Adipocyte (in vitro differentiated cells): Measurements from ENCODE around the gene TMED5.
"Not testable (repeated sequence)": the region's sequence is repeated elsewhere in the genome, so short reads cannot be mapped to it uniquely, and the experiment has no call there.

ENCODE experiments used
- DNase-seq: peaks from one replicate; pipeline ENCODE4 v3.0.0-alpha.2; 2015; ENCODE audit warnings: low read depth
- H3K27me3 ChIP-seq: replicated peaks from 2 replicates; pipeline ENCODE4 v1.7.0; 2013; ENCODE audit warnings: mild to moderate bottlenecking, low read length, moderate library complexity; ENCODE audit not compliant: control insufficient read depth, insufficient read depth
- H3K36me3 ChIP-seq: 2 replicates; pipeline ENCODE4 v1.7.0; 2013; ENCODE audit warnings: low read length, mild to moderate bottlenecking, moderate library complexity; ENCODE audit not compliant: control insufficient read depth, insufficient read depth, severe bottlenecking
- H3K4me1 ChIP-seq: 2 replicates; pipeline ENCODE4 v1.7.0; 2013; ENCODE audit warnings: mild to moderate bottlenecking, low read length, moderate library complexity; ENCODE audit not compliant: control insufficient read depth, insufficient read depth
- H3K4me3 ChIP-seq: 2 replicates; pipeline ENCODE4 v1.7.0; 2013; ENCODE audit warnings: mild to moderate bottlenecking, low read length, moderate library complexity
- H3K9ac ChIP-seq: 2 replicates; pipeline ENCODE4 v1.7.0; 2013; ENCODE audit warnings: mild to moderate bottlenecking, low read length, moderate library complexity
- H3K9me3 ChIP-seq: 2 replicates; pipeline ENCODE4 v1.7.0; 2013; ENCODE audit warnings: mild to moderate bottlenecking, low read length, moderate library complexity; ENCODE audit not compliant: control insufficient read depth

TMED5 gene

GRCh38 chr1:93179886-93180722 is at the start of gene TMED5:
Gene TMED5, minus strand, starts transcription at chr1:93180413. Its CDS starts 171 bp downstream, at chr1:93180242.
- Histone ChIP-seq H3K4me1 (peaks cover 39% of the 10 kb centered on the region), H3K9ac (peak within 1 kb of the TSS; percentile 97), H3K9me3 (no peaks in the 10 kb centered on the region), H3K27me3 (no peaks in the 10 kb centered on the region), H3K36me3 (peaks cover 8% of the 10 kb centered on the region), H3K4me3 (peak within 1 kb of the TSS; percentile 90)
- peak; percentile 99 for DNase-seq

GRCh38 chr1:93223023-93223675 is 42.9 kb upstream of the TMED5 start:
- peaks cover 69% of the 10 kb centered on the region for H3K36me3 ChIP-seq
- H3K27me3 ChIP-seq: no peaks in the 10 kb centered on the region
- no peak overlapping the region for H3K4me3 ChIP-seq
- H3K9ac ChIP-seq: no peak overlapping the region
- DNase-seq: no peak
- no peaks in the 10 kb centered on the region for H3K9me3 ChIP-seq
- no peaks in the 10 kb centered on the region for H3K4me1 ChIP-seq

- H3K36me3 ChIP-seq: peaks cover 81% of the 10 kb centered on the region
- no peak overlapping the region for H3K4me3 ChIP-seq
- H3K27me3 ChIP-seq: no peaks in the 10 kb centered on the region
- H3K9ac ChIP-seq: no peak overlapping the region
- no peaks in the 10 kb centered on the region for H3K4me1 ChIP-seq
- no peaks in the 10 kb centered on the region for H3K9me3 ChIP-seq
- DNase-seq: peak; percentile 8
Measured at GRCh38 chr1:93221913-93222312, 41.7 kb upstream of the TMED5 start.

GRCh38 chr1:93220716-93221115 is 40.5 kb upstream of the TMED5 start:
- peaks cover 77% of the 10 kb centered on the region for H3K36me3 ChIP-seq
- not testable (repeated sequence) for H3K9me3 ChIP-seq, H3K27me3 ChIP-seq, H3K4me1 ChIP-seq, DNase-seq, H3K9ac ChIP-seq, H3K4me3 ChIP-seq

GRCh38 chr1:93219443-93219842 is 39.2 kb upstream of the TMED5 start:
- H3K9me3 ChIP-seq: no peaks in the 10 kb centered on the region

GRCh38 chr1:93215322-93215721 is 35.1 kb upstream of the TMED5 start:
- H3K36me3 ChIP-seq: peaks cover 46% of the 10 kb centered on the region

More at GRCh38 chr1:93219443-93219842, 39.2 kb upstream of the TMED5 start:
- no peaks in the 10 kb centered on the region for H3K27me3 ChIP-seq
- H3K36me3 ChIP-seq: peaks cover 77% of the 10 kb centered on the region
- H3K4me3 ChIP-seq: no peak overlapping the region
- DNase-seq: no peak
- no peaks in the 10 kb centered on the region for H3K4me1 ChIP-seq
- no peak overlapping the region for H3K9ac ChIP-seq

GRCh38 chr1:93207211-93207610 is 27.0 kb upstream of the TMED5 start:
- peak; percentile 19 for DNase-seq
- H3K27me3 ChIP-seq: no peaks in the 10 kb centered on the region
- peaks cover 6% of the 10 kb centered on the region for H3K4me1 ChIP-seq
- H3K9ac ChIP-seq: no peak overlapping the region
- H3K36me3 ChIP-seq: peaks cover 45% of the 10 kb centered on the region
- no peaks in the 10 kb centered on the region for H3K9me3 ChIP-seq
- H3K4me3 ChIP-seq: no peak overlapping the region

More at GRCh38 chr1:93215322-93215721, 35.1 kb upstream of the TMED5 start:
- Histone ChIP-seq H3K9me3 (no peaks in the 10 kb centered on the region), H3K4me1 (no peaks in the 10 kb centered on the region), H3K4me3 (no peak overlapping the region), H3K27me3 (no peaks in the 10 kb centered on the region), H3K9ac (no peak overlapping the region)
- no peak for DNase-seq

GRCh38 chr1:93206567-93206954 is 26.3 kb upstream of the TMED5 start:
- Histone ChIP-seq H3K9me3 (no peaks in the 10 kb centered on the region), H3K4me3 (no peak overlapping the region), H3K4me1 (peaks cover 6% of the 10 kb centered on the region), H3K27me3 (no peaks in the 10 kb centered on the region), H3K9ac (no peak overlapping the region), H3K36me3 (peaks cover 46% of the 10 kb centered on the region)
- DNase-seq: no peak

GRCh38 chr1:93205892-93206566 is 25.8 kb upstream of the TMED5 start:
- Histone ChIP-seq H3K27me3 (no peaks in the 10 kb centered on the region), H3K4me1 (peaks cover 6% of the 10 kb centered on the region), H3K36me3 (peaks cover 42% of the 10 kb centered on the region), H3K9me3 (no peaks in the 10 kb centered on the region), H3K4me3 (no peak overlapping the region), H3K9ac (no peak overlapping the region)
- DNase-seq: no peak

- Histone ChIP-seq H3K4me3 (no peak overlapping the region), H3K9me3 (no peaks in the 10 kb centered on the region), H3K4me1 (no peaks in the 10 kb centered on the region), H3K27me3 (no peaks in the 10 kb centered on the region), H3K36me3 (peaks cover 54% of the 10 kb centered on the region), H3K9ac (no peak overlapping the region)
- DNase-seq: no peak
Measured at GRCh38 chr1:93200714-93201113, 20.5 kb upstream of the TMED5 start.

- Histone ChIP-seq H3K27me3 (no peaks in the 10 kb centered on the region), H3K4me1 (no peaks in the 10 kb centered on the region), H3K9me3 (no peaks in the 10 kb centered on the region), H3K4me3 (no peak overlapping the region), H3K9ac (no peak overlapping the region), H3K36me3 (peaks cover 58% of the 10 kb centered on the region)
- DNase-seq: no peak
Measured at GRCh38 chr1:93200086-93200620, 19.9 kb upstream of the TMED5 start.
